Cardiac fibroblast (primary cell): ENCODE results near the gene GJB5.
A peak's percentile ranks its signal among the peaks of the same experiment; 100 is the strongest.

Source experiments
- DNase-seq, 2 donors: peaks; one replicate each; pipeline versions ENCODE4 v3.0.0 to v3.0.0-alpha.2; 2010; ENCODE audit warnings: low read depth in 2 of 2
- H3K4me3 ChIP-seq, 2 donors: replicated peaks in 1 of 2; 1 replicate in 1 of 2; 2 replicates in 1 of 2; pipeline ENCODE4 v1.5.1; 2011; ENCODE audit warnings: low read depth in 2 of 2, low read length in 2 of 2, mild to moderate bottlenecking in 2 of 2, moderate library complexity in 1 of 2
- CTCF ChIP-seq: IDR thresholded peaks from one replicate; pipeline ENCODE4 v1.5.1; 2011; ENCODE audit warnings: low read depth, mild to moderate bottlenecking, low read length, inconsistent platforms

The GJB5 gene

GRCh38 chr1:34785231-34785874, 30.5 kb downstream of the GJB5 start:
- TF ChIP-seq CTCF, result no peak
- H3K4me3 ChIP-seq, result no peak overlapping the region
- no peak for DNase-seq

GRCh38 chr1:34785875-34786470, 31.1 kb downstream of the GJB5 start:
- H3K4me3 ChIP-seq, result no peak overlapping the region
- no peak for DNase-seq
- no peak for TF ChIP-seq CTCF

- DNase-seq, result peak; percentile 82 to 83
- H3K4me3 ChIP-seq, result no peak overlapping the region
- peak; percentile 87 for TF ChIP-seq CTCF
These were observed 31.9 kb downstream of the GJB5 start for GRCh38 chr1:34786521-34787325.

- H3K4me3 ChIP-seq, result no peak overlapping the region
- peak; percentile 46 to 59 for DNase-seq
- TF ChIP-seq CTCF, result peak; percentile 50
These were observed 32.9 kb downstream of the GJB5 start for GRCh38 chr1:34787461-34788420.

- DNase-seq, result peak in 1 of 2 donors; percentile 43
- TF ChIP-seq CTCF, result no peak
- no peak overlapping the region for H3K4me3 ChIP-seq
These were observed 36.1 kb downstream of the GJB5 start for GRCh38 chr1:34790985-34791384.

GRCh38 chr1:34792424-34792823, 37.6 kb downstream of the GJB5 start:
- DNase-seq, result no peak
- no peak overlapping the region for H3K4me3 ChIP-seq
- TF ChIP-seq CTCF, result no peak
